ENCODE measurements around the gene RAB11B. TPM values are rescaled to one million over a fixed set of nuclear protein-coding genes. Genes with fewer than 3 reads are reported as not detected.

RAB11B gene
- total and polyA plus RNA-seq, 2 of the 13 experiments (the other 11 are each of a cell fraction or from before 2014, with no cell fraction given): 6.0 to 28.4 TPM

GRCh38 chr19:8429044-8429443, 38.9 kb downstream of the RAB11B start:
- no peak for TF ChIP-seq ZKSCAN1 (IDR thresholded peaks at IDR 0.05; ENCODE audit: low read length)
- no peak for TF ChIP-seq ZNF724P (CRISPR knock-in tag; IDR thresholded peaks at IDR 0.05; ENCODE audit: borderline replicate concordance)
- no peak for TF ChIP-seq KLF16 (CRISPR knock-in tag; IDR thresholded peaks at IDR 0.05)
- TF ChIP-seq ZNF10 (CRISPR knock-in tag; IDR thresholded peaks at IDR 0.05; ENCODE audit: borderline replicate concordance, low read depth): no peak
- no peak for TF ChIP-seq ZNF124 (CRISPR knock-in tag; IDR thresholded peaks at IDR 0.05)
- no peak overlapping the region for H3K4me3 ChIP-seq (replicated peaks in 1 of 3; ENCODE audit: insufficient read depth in 1 of 3, low read depth in 2 of 3, low read length in 3 of 3)
- WGBS (ENCODE audit: low lambda C conversion rate): 96% methylated on average over 6 of the region's 6 CpGs
- BruUV-seq (replicated peaks): no TSS peak
- H3K9ac ChIP-seq (ENCODE audit: insufficient read depth, low read depth, low read length): no peak overlapping the region
- H3K4me1 ChIP-seq (ENCODE audit: insufficient read depth, low read length): peaks cover 14% of the 10 kb centered on the region
- ChIA-PET CTCF (ENCODE audit: low intra/inter-chr PET ratio, low total read pairs) (no interaction called here), POLR2A (no interaction called here)
- no peaks in the 10 kb centered on the region for H3K27me3 ChIP-seq (ENCODE audit: control insufficient read depth in 1 of 2, insufficient read depth in 2 of 2, low read length in 2 of 2)
- H3K36me3 ChIP-seq (replicated peaks in 1 of 2; ENCODE audit: control insufficient read depth in 1 of 2, insufficient read depth in 2 of 2, low read length in 2 of 2): no peaks in the 10 kb centered on the region
- no peaks in the 10 kb centered on the region for H3K9me3 ChIP-seq (ENCODE audit: low read length)
- no peaks in the 10 kb centered on the region for H4K20me1 ChIP-seq (ENCODE audit: insufficient read depth, low read length)
- ATAC-seq (no peak), DNase-seq (ENCODE audit: low spot score) (no peak), FAIRE-seq (no peak)
- H3K27ac ChIP-seq (ENCODE audit: extremely low read length, insufficient read depth, low read length): no peak overlapping the region
- H2AFZ ChIP-seq (ENCODE audit: low read length): no peak overlapping the region
- intact Hi-C loops (cut with micrococcal nuclease; ENCODE audit: unreplicated experiment) (no loop called here), in situ Hi-C loops (cut with HindIII; ENCODE audit: extremely low pct_ligation_motif_present, low pct_unique_long_range_greater_than_20kb) (no loop called here)
- no peaks in the 10 kb centered on the region for H3K79me2 ChIP-seq (ENCODE audit: insufficient read depth, low read length)
- no peak overlapping the region for H3K4me2 ChIP-seq (ENCODE audit: low read depth, low read length)

GRCh38 chr19:8429826-8430225, 39.7 kb downstream of the RAB11B start:
- no peak for DNase-seq (ENCODE audit: low spot score)
- H3K27me3 ChIP-seq (ENCODE audit: control insufficient read depth in 1 of 2, insufficient read depth in 2 of 2, low read length in 2 of 2): no peaks in the 10 kb centered on the region
- no peak for TF ChIP-seq REST (IDR thresholded peaks at IDR 0.05; ENCODE audit: borderline replicate concordance in 1 of 2, low read depth in 1 of 2, low read length in 2 of 2)
- no peak for TF ChIP-seq NPAS2 (CRISPR knock-in tag; IDR thresholded peaks at IDR 0.05; ENCODE audit: borderline replicate concordance)
- no peak for TF ChIP-seq DDIT3 (CRISPR knock-in tag; IDR thresholded peaks at IDR 0.05)
- no peak for TF ChIP-seq YY1 (IDR thresholded peaks at IDR 0.05; ENCODE audit: insufficient read depth, insufficient replicate concordance, low read depth, low read length)
- TF ChIP-seq ZNF816 (CRISPR knock-in tag; IDR thresholded peaks at IDR 0.05; ENCODE audit: borderline replicate concordance): no peak
- ChIA-PET CTCF (ENCODE audit: low intra/inter-chr PET ratio, low total read pairs) (no interaction called here), POLR2A (interaction anchor here (0.6 kb wide), 1 partner anchor 571 kb away, joined by 3 read pairs; no protein-coding TSS in a partner anchor)
- no peak overlapping the region for H3K9ac ChIP-seq (ENCODE audit: insufficient read depth, low read depth, low read length)
- no peak for FAIRE-seq
- no peaks in the 10 kb centered on the region for H3K36me3 ChIP-seq (replicated peaks in 1 of 2; ENCODE audit: control insufficient read depth in 1 of 2, insufficient read depth in 2 of 2, low read length in 2 of 2)
- no peak overlapping the region for H3K4me3 ChIP-seq (replicated peaks in 1 of 3; ENCODE audit: insufficient read depth in 1 of 3, low read depth in 2 of 3, low read length in 3 of 3)
- H3K4me1 ChIP-seq (ENCODE audit: insufficient read depth, low read length): peaks cover 14% of the 10 kb centered on the region
- no peak for ATAC-seq
- H3K27ac ChIP-seq (ENCODE audit: extremely low read length, insufficient read depth, low read length): no peak overlapping the region
- no peaks in the 10 kb centered on the region for H4K20me1 ChIP-seq (ENCODE audit: insufficient read depth, low read length)
- H2AFZ ChIP-seq (ENCODE audit: low read length): no peak overlapping the region
- H3K4me2 ChIP-seq (ENCODE audit: low read depth, low read length): no peak overlapping the region
- intact Hi-C loops (cut with micrococcal nuclease; ENCODE audit: unreplicated experiment): no loop called here
- H3K9me3 ChIP-seq (ENCODE audit: low read length): no peaks in the 10 kb centered on the region
- no peaks in the 10 kb centered on the region for H3K79me2 ChIP-seq (ENCODE audit: insufficient read depth, low read length)
- no TSS peak for BruUV-seq (replicated peaks)
- 95% methylated on average over 6 of the region's 6 CpGs for WGBS (ENCODE audit: low lambda C conversion rate)
- in situ Hi-C loops (cut with HindIII; ENCODE audit: extremely low pct_ligation_motif_present, low pct_unique_long_range_greater_than_20kb): no loop called here
